ENCODE results near the gene LDB3. TPM values are rescaled to one million over a fixed set of nuclear protein-coding genes. Genes with fewer than 3 reads are reported as not detected.

Gene LDB3
- total RNA-seq, 3 donors from 2014 or later (not counting 1 experiment from before 2014, with no cell fraction given), result 0.11 to 0.12 TPM; not detected in 1

GRCh38 chr10:86768412-86769062, 100.2 kb downstream of the LDB3 start:
- Mint-ChIP-seq H3K27me3 (ENCODE audit: low read depth in 2 of 2) (peaks cover 6 to 11% of the 10 kb centered on the region in 2 donors), H3K4me3 (no peak overlapping the region), H3K4me1 (peaks cover 9 to 13% of the 10 kb centered on the region in 2 donors), H3K27ac (no peak overlapping the region), H3K36me3 (no peaks in the 10 kb centered on the region), H3K9me3 (no peaks in the 10 kb centered on the region)
- no peaks in the 10 kb centered on the region for H3K4me1 ChIP-seq (ENCODE audit: control insufficient read depth, insufficient read depth, low read length)
- intact Hi-C loops (cut with micrococcal nuclease), result no loop called here
- no peaks in the 10 kb centered on the region for H3K9me3 ChIP-seq (ENCODE audit: control insufficient read depth, insufficient read depth, low read length)
- no peaks in the 10 kb centered on the region for H3K36me3 ChIP-seq (ENCODE audit: control insufficient read depth, insufficient read depth, low read length)
- no peak for ATAC-seq
- no peak for DNase-seq
- no CpG with 5 or more reads among the region's 1 CpG for WGBS (ENCODE audit: insufficient coverage)
- H3K4me3 ChIP-seq (ENCODE audit: low read length), result no peak overlapping the region
- TF ChIP-seq CTCF (IDR thresholded peaks at IDR 0.05), result no peak
- no peaks in the 10 kb centered on the region for H3K27me3 ChIP-seq (ENCODE audit: control insufficient read depth, insufficient read depth, low read length)
- H3K27ac ChIP-seq (ENCODE audit: low read length), result no peak overlapping the region

- H3K4me3 ChIP-seq (ENCODE audit: low read length), result no peak overlapping the region
- ATAC-seq, result no peak
- no peaks in the 10 kb centered on the region for H3K9me3 ChIP-seq (ENCODE audit: control insufficient read depth, insufficient read depth, low read length)
- no peaks in the 10 kb centered on the region for H3K36me3 ChIP-seq (ENCODE audit: control insufficient read depth, insufficient read depth, low read length)
- no peaks in the 10 kb centered on the region for H3K4me1 ChIP-seq (ENCODE audit: control insufficient read depth, insufficient read depth, low read length)
- no peak overlapping the region for H3K27ac Mint-ChIP-seq
- no peaks in the 10 kb centered on the region for H3K9me3 Mint-ChIP-seq
- H3K36me3 Mint-ChIP-seq, result no peaks in the 10 kb centered on the region
- no peak for TF ChIP-seq CTCF (IDR thresholded peaks at IDR 0.05)
- H3K4me1 Mint-ChIP-seq, result peaks cover 9 to 13% of the 10 kb centered on the region in 2 donors
- 94% methylated on average over 10 of the region's 10 CpGs for WGBS (ENCODE audit: insufficient coverage)
- DNase-seq, result no peak
- no peaks in the 10 kb centered on the region for H3K27me3 ChIP-seq (ENCODE audit: control insufficient read depth, insufficient read depth, low read length)
- peaks cover 3 to 11% of the 10 kb centered on the region in 2 donors for H3K27me3 Mint-ChIP-seq (ENCODE audit: low read depth in 2 of 2)
- H3K27ac ChIP-seq (ENCODE audit: low read length), result no peak overlapping the region
- intact Hi-C loops (cut with micrococcal nuclease), result no loop called here
- H3K4me3 Mint-ChIP-seq, result no peak overlapping the region
Observed at GRCh38 chr10:86769991-86770390, 101.7 kb downstream of the LDB3 start.

DNA sequence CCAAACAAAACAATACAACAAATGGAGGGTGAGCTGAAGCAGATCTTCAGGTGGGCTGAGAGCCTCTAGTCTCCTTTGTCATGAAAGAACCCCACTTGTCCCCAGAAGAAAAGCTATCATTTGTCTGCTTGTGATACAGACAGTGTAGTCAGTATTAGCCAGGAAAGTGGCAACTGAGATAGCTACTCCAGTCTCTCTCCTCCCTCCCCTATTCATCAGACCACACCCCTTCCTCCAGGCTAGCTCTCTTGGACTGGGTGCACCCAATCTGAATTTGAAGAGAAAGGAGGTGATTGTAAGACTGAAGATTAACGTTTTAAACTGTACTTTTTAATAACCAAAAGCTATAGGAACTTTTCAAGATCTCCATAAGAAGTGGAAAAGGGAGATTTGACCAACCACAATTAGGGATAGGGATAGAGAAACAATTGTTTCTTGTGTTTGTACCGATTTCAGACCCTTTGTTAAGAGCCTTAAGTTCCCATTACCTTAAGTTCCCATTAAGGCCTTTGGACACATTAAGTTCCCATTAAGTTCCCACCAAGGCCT, 102.2 kb downstream of the LDB3 start:
- no peak overlapping the region for H3K4me3 ChIP-seq (ENCODE audit: low read length)
- H3K4me1 ChIP-seq (ENCODE audit: control insufficient read depth, insufficient read depth, low read length), result no peaks in the 10 kb centered on the region
- H3K27ac ChIP-seq (ENCODE audit: low read length), result no peak overlapping the region
- intact Hi-C loops (cut with micrococcal nuclease), result no loop called here
- H3K27me3 ChIP-seq (ENCODE audit: control insufficient read depth, insufficient read depth, low read length), result no peaks in the 10 kb centered on the region
- H3K36me3 Mint-ChIP-seq, result no peaks in the 10 kb centered on the region
- 88% methylated on average over 1 of the region's 2 CpGs for WGBS (ENCODE audit: insufficient coverage)
- TF ChIP-seq CTCF (IDR thresholded peaks at IDR 0.05), result no peak
- ATAC-seq (no peak), DNase-seq (no peak)
- peaks cover 9 to 13% of the 10 kb centered on the region in 2 donors for H3K4me1 Mint-ChIP-seq
- no peak overlapping the region for H3K27ac Mint-ChIP-seq
- peaks cover 3 to 11% of the 10 kb centered on the region in 2 donors for H3K27me3 Mint-ChIP-seq (ENCODE audit: low read depth in 2 of 2)
- no peaks in the 10 kb centered on the region for H3K9me3 ChIP-seq (ENCODE audit: control insufficient read depth, insufficient read depth, low read length)
- H3K4me3 Mint-ChIP-seq, result no peak overlapping the region
- no peaks in the 10 kb centered on the region for H3K36me3 ChIP-seq (ENCODE audit: control insufficient read depth, insufficient read depth, low read length)
- no peaks in the 10 kb centered on the region for H3K9me3 Mint-ChIP-seq

Data from natural killer cell (primary cell).